IPS DF 6.9 (cell line): ENCODE measurements around the gene SPCS2.
"Not testable (repeated sequence)": the region's sequence is repeated elsewhere in the genome, so short reads cannot be mapped to it uniquely, and the experiment has no call there.

Experiments
- DNase-seq: peaks from one replicate; pipeline ENCODE4 v3.0.0-alpha.2; 2013; ENCODE audit warnings: low read depth, low spot score
- H3K27ac ChIP-seq: one replicate; pipeline ENCODE4 v1.5.1; 2013; ENCODE audit warnings: low read length, control low read depth
- H3K27me3 ChIP-seq: 2 replicates; pipeline ENCODE4 v1.6.1; 2013; ENCODE audit warnings: mild to moderate bottlenecking, low read length; ENCODE audit not compliant: control insufficient read depth, insufficient read depth
- H3K36me3 ChIP-seq: 2 replicates; pipeline ENCODE4 v1.6.1; 2013; ENCODE audit warnings: low read length; ENCODE audit not compliant: control insufficient read depth, insufficient read depth
- H3K4me1 ChIP-seq: 2 replicates; pipeline ENCODE4 v1.6.1; 2013; ENCODE audit warnings: low read length; ENCODE audit not compliant: control insufficient read depth, insufficient read depth
- H3K4me3 ChIP-seq: 2 replicates; pipeline ENCODE4 v1.5.1; 2013; ENCODE audit warnings: mild to moderate bottlenecking, low read length
- H3K9me3 ChIP-seq: 2 replicates; pipeline ENCODE4 v1.6.1; 2013; ENCODE audit warnings: low read length, inconsistent platforms; ENCODE audit not compliant: control insufficient read depth, insufficient read depth
- WGBS: extraction: QIAGEN DNeasy Blood & Tissue Kit; methylation state at CpG from one replicate; pipeline ENCODE4 v1.1.7; 2013; ENCODE audit warnings: mixed read lengths, missing lambda C conversion rate; ENCODE audit not compliant: insufficient read length, insufficient coverage; 5-methylcytosine and 5-hydroxymethylcytosine counted together

Gene SPCS2

DNA sequence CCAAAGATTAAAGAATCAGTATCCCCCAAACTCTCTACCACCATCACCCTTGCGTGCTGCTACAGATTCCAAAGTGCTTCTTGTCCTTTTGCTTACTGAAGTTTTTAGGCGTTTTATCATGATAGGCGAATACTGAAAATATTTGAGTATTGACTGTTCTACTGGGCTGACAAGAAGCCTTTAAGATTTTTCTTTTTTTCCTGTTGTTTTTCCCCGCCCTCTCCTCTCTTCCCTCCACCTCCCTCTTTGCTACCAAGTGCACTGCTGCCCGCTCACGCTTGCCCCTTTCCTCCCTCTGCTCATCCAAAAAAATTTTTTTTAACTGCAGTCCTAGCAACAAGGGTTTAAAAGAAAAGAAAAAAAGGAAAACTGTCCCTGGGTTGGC lies 679 bp downstream of the SPCS2 start:
- WGBS: no CpG with 5 or more reads among the region's 6 CpGs
- Histone ChIP-seq H3K9me3 (no peaks in the 10 kb centered on the region), H3K27me3 (no peaks in the 10 kb centered on the region), H3K36me3 (no peaks in the 10 kb centered on the region; the same call in 1 of the 2 replicates), H3K27ac (no peak overlapping the region), H3K4me3 (peak overlapping the region; percentile 73; the same call in 1 of the 2 replicates), H3K4me1 (no peaks in the 10 kb centered on the region)
- no peak for DNase-seq

DNA sequence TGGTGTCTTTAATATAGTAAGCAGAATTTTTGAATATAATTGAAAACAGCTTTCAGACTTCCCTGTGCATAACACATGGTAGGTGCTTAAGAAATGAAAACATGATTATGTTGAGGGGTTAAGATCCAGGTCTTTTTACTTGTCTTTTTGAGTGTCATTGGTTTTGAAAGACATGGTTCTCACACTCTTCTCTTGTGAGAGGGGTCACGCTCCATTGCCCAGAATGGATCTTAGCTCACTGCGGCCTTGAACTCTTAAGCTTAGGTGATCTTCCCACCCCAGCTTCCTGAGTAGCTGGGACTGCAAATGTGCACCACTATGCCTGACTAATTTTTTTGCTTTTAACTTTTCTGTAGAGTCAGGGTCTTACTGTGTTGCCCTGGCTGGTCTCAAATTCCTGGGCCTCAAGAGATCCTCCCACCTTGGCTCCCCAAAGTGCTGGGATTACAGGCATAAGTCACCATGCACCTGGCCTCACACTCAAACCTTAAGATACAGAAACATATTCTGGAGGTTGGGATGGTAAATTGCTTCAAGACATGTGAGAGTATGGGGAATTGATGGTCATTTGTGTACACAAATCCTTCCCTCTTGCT lies 1.4 kb downstream of the SPCS2 start:
- H3K9me3 ChIP-seq: no peaks in the 10 kb centered on the region
- no peak for DNase-seq
- no peak overlapping the region for H3K27ac ChIP-seq
- no peaks in the 10 kb centered on the region for H3K4me1 ChIP-seq
- H3K4me3 ChIP-seq: no peak overlapping the region
- no CpG with 5 or more reads among the region's 2 CpGs for WGBS
- no peaks in the 10 kb centered on the region; the same call in 1 of the 2 replicates for H3K36me3 ChIP-seq
- H3K27me3 ChIP-seq: no peaks in the 10 kb centered on the region

DNA sequence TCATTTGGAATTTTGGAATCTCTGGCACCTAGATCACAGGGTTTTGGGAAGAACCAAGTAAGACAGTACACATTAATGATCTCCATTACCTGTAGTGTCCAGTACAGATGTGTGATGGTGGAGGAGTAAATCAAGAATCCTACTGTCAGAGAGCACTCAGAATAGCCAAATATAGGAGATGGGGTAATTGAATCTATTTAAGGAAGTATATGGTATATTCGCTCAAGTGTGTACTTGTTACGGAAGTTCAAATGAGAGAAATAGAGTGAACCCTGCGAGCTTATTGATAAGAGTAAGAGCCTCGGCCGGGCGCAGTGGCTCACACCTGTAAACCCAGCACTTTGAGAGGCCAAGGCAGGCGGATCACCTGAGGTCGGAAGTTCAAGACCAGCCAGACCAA lies 2.2 kb downstream of the SPCS2 start:
- Histone ChIP-seq H3K4me3 (no peak overlapping the region), H3K36me3 (no peaks in the 10 kb centered on the region; the same call in 1 of the 2 replicates), H3K4me1 (no peaks in the 10 kb centered on the region), H3K27me3 (no peaks in the 10 kb centered on the region), H3K9me3 (no peaks in the 10 kb centered on the region), H3K27ac (no peak overlapping the region)
- no peak for DNase-seq
- WGBS: no CpG with 5 or more reads among the region's 8 CpGs

DNA sequence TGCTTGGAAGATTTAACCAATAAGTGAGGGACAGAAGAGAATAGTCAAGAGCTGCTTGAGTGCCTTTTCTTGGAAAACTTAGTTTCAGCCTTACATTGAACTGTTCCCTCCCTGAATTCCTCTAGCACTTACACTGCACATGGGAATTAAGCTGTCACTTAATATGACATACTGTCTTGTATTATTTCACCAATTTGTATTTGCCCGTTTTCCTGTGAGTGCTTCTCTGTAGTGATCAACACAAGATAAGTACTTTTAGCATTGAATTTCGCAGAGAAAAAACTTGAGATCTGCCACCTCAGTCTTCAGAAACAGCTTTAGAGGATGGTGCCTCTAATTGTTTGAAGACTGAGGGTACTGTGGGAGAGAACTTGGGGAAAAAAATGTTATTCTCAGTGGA lies 3.7 kb downstream of the SPCS2 start:
- no CpG with 5 or more reads among the region's 2 CpGs for WGBS
- H3K4me1 ChIP-seq: no peaks in the 10 kb centered on the region
- no peaks in the 10 kb centered on the region for H3K9me3 ChIP-seq
- H3K27ac ChIP-seq: no peak overlapping the region
- no peak for DNase-seq
- no peaks in the 10 kb centered on the region; the same call in 1 of the 2 replicates for H3K36me3 ChIP-seq
- H3K4me3 ChIP-seq: no peak overlapping the region
- no peaks in the 10 kb centered on the region for H3K27me3 ChIP-seq

DNA sequence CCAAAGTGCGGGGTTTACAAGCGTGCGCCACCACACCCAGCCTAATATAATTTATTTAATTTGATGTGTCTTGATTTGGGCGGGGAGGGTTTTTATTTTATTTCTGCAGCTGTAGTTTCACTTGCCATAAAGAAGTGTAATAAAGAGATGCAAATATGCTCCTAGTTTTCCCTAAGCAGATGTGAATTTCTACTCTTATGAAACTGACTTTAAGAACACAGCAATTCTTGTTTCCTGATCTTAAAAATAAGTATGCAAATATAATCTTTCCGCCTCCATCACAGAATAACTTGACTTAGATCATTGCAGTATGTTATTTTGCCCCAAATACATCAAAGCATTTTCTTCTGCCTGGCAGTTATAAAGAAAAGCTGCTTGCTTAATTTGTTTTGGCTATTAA lies 4.4 kb downstream of the SPCS2 start:
- no peak for DNase-seq
- WGBS: no CpG with 5 or more reads among the region's 5 CpGs
- Histone ChIP-seq H3K9me3 (no peaks in the 10 kb centered on the region), H3K27me3 (no peaks in the 10 kb centered on the region), H3K36me3 (no peaks in the 10 kb centered on the region; the same call in 1 of the 2 replicates), H3K4me3 (no peak overlapping the region), H3K27ac (no peak overlapping the region), H3K4me1 (no peaks in the 10 kb centered on the region)

DNA sequence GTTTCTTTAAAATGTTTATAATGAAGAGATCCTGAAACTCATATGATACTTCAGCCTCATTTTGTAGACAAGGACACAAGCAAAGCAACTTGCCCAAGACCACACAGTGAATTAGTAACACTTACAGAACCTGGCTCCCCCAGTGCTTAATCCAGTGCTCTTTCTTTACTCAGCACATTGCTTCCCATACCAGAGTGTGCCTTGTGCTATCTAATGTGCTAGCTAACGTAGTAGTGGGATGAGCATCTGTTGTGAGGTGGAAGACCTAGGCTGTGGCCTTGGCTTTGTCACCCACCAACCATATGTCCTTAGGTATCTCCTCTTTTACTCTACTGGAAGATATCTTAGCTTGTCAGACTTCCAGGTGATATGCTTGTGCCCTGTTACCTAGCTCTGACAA lies 5.1 kb downstream of the SPCS2 start:
- WGBS: no CpG with 5 or more reads among the region's 1 CpG
- Histone ChIP-seq H3K27me3 (no peaks in the 10 kb centered on the region), H3K4me1 (no peaks in the 10 kb centered on the region), H3K36me3 (no peaks in the 10 kb centered on the region; the same call in 1 of the 2 replicates), H3K9me3 (no peaks in the 10 kb centered on the region), H3K27ac (no peak overlapping the region), H3K4me3 (no peak overlapping the region)
- DNase-seq: no peak

DNA sequence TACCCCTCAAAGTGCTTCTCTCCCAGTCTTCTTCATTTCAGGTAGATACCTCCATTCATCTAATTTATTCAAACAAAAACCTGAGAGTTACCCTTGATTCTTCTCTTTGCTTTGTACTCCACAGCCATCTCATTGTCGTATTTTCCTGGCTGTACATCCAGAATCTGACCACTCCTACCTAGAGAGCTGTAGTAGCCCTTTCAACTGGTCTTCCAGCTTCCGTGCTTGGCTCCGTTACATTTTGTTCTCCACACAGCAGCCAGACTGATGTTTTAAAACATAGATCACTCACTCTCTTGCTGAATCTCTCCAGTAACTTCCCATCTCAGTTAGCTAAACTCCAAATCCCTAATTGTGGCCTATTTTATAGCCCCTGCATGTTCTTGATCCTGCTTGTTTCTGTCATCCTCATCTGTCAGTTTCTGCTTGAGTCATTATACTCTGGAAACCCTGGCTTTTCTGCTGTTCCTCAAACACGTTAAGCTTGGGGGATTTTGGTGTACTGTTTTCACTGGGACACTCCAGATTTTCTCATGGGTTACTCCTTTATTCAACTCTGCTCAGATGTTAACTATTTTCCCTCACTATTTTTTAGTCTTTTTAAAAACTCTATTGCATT lies 7.4 kb downstream of the SPCS2 start:
- H3K4me1 ChIP-seq: no peaks in the 10 kb centered on the region
- no peak overlapping the region for H3K27ac ChIP-seq
- H3K36me3 ChIP-seq: no peaks in the 10 kb centered on the region; the same call in 1 of the 2 replicates
- no CpG with 5 or more reads among the region's 4 CpGs for WGBS
- DNase-seq: no peak
- H3K9me3 ChIP-seq: no peaks in the 10 kb centered on the region
- H3K4me3 ChIP-seq: no peak overlapping the region
- H3K27me3 ChIP-seq: no peaks in the 10 kb centered on the region

DNA sequence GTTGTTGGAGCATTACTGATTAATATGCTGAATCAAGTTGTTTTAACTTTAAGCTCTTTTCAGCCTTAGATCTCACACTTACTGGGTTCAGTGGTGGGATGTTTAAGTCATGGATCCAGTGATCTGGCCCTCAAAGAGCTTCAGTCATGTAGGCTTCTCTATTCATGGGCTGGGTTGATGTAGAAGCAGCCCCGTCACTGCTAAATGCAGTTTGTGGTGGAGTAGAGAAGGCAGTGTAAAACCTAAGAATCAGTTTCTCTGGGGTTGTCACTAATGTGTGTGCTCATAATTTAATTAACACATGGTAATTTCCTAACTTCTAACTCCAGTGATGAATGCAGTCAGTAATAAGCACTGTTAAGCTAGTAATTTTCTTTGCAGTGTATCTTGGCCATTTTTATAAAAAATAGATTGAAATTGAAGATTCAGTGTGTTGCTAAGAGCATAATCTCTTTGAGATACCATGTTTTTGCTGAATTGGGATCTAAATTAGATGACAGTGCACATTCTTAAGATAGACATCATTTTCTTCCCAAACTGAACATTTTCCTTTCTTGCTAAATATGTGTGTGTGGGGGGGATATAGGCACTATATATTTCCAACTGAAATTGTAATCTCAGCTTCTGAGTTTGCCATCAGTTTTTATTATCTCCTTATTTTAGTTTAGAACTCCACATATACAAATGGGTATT lies 9.0 kb downstream of the SPCS2 start:
- no CpG with 5 or more reads among the region's 1 CpG for WGBS
- Histone ChIP-seq H3K27ac (no peak overlapping the region), H3K27me3 (no peaks in the 10 kb centered on the region), H3K9me3 (no peaks in the 10 kb centered on the region), H3K4me1 (no peaks in the 10 kb centered on the region), H3K4me3 (no peak overlapping the region), H3K36me3 (no peaks in the 10 kb centered on the region; the same call in 1 of the 2 replicates)
- no peak for DNase-seq

DNA sequence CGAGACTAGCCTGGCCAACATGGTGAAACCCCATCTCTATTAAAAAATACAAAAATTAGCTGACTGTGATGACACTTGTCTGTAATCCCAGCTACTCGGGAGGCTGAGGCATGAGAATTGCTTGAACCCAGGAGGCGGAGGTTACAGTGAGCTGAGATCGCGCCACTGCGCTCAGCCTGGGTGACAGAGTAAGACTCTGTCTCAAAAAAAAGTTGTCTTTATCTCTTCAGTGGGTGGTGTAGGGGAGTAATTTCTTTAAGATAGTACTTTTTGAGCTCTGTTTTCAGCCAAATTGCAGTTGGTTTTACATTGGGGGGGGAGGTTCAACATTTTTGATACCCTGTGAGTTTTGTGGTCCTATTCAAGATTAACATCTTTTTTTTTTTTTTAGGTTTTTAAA lies 11.1 kb downstream of the SPCS2 start:
- no CpG with 5 or more reads among the region's 6 CpGs for WGBS
- not testable (repeated sequence) for H3K27me3 ChIP-seq, H3K36me3 ChIP-seq, DNase-seq, H3K4me3 ChIP-seq, H3K27ac ChIP-seq, H3K4me1 ChIP-seq, H3K9me3 ChIP-seq

DNA sequence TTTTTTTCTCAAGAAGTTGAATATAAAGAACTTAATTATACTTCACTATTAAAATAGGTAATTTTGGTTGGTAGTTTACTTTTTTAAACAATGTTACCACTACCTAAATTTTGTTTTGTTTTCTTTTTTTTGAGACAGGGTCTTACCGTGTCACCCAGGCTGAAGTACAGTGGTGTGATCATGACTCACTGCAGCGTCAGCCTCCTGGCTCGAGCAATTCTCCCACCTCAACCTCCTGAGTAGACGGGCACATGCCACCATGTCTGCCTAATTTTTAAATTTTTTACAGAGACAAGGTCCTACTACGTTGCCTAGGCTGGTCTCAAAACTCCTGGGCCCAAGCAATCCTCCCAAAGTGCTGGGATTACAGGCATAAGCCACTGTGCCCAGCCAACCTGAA lies 17.6 kb downstream of the SPCS2 start:
- no CpG with 5 or more reads among the region's 5 CpGs for WGBS
- no peak overlapping the region for H3K27ac ChIP-seq
- no peaks in the 10 kb centered on the region for H3K27me3 ChIP-seq
- no peak for DNase-seq
- H3K36me3 ChIP-seq: no peaks in the 10 kb centered on the region; the same call in 1 of the 2 replicates
- H3K4me1 ChIP-seq: no peaks in the 10 kb centered on the region
- no peaks in the 10 kb centered on the region for H3K9me3 ChIP-seq
- no peak overlapping the region for H3K4me3 ChIP-seq
